ENCODE results near the gene FAM200C. TPM values are rescaled to one million over a fixed set of nuclear protein-coding genes. Genes with fewer than 3 reads are reported as not detected.

Gene FAM200C
- total RNA-seq, 3 donors from 2014 or later (not counting 1 experiment from before 2014, with no cell fraction given), result 0.28 to 0.57 (median 0.33) TPM

- no peaks in the 10 kb centered on the region for H3K36me3 Mint-ChIP-seq
- peaks cover 2 to 5% of the 10 kb centered on the region in 2 donors for H3K27me3 Mint-ChIP-seq (ENCODE audit: low read depth in 2 of 2)
- no peaks in the 10 kb centered on the region for H3K36me3 ChIP-seq (ENCODE audit: control insufficient read depth, insufficient read depth, low read length)
- intact Hi-C loops (cut with micrococcal nuclease), result no loop called here
- no peak for TF ChIP-seq CTCF (IDR thresholded peaks at IDR 0.05)
- H3K4me3 Mint-ChIP-seq, result no peak overlapping the region
- no peaks in the 10 kb centered on the region for H3K9me3 ChIP-seq (ENCODE audit: control insufficient read depth, insufficient read depth, low read length)
- H3K4me3 ChIP-seq (ENCODE audit: low read length), result no peak overlapping the region
- H3K9me3 Mint-ChIP-seq, result no peaks in the 10 kb centered on the region
- no peak overlapping the region for H3K27ac Mint-ChIP-seq
- no peak overlapping the region for H3K27ac ChIP-seq (ENCODE audit: low read length)
- DNase-seq (no peak), ATAC-seq (no peak)
- H3K27me3 ChIP-seq (ENCODE audit: control insufficient read depth, insufficient read depth, low read length), result no peaks in the 10 kb centered on the region
- 90% methylated on average over 14 of the region's 14 CpGs for WGBS (ENCODE audit: insufficient coverage)
- no peaks in the 10 kb centered on the region for H3K4me1 Mint-ChIP-seq
- H3K4me1 ChIP-seq (ENCODE audit: control insufficient read depth, insufficient read depth, low read length), result no peaks in the 10 kb centered on the region
Observed at GRCh38 chr5:160354666-160355065, 45.2 kb downstream of the FAM200C start.

GRCh38 chr5:160353379-160353778 is 46.5 kb downstream of the FAM200C start:
- intact Hi-C loops (cut with micrococcal nuclease), result no loop called here
- H3K9me3 Mint-ChIP-seq, result no peaks in the 10 kb centered on the region

GRCh38 chr5:160352308-160352707 is 47.5 kb downstream of the FAM200C start:
- H3K9me3 ChIP-seq (ENCODE audit: control insufficient read depth, insufficient read depth, low read length), result no peaks in the 10 kb centered on the region
- H3K9me3 Mint-ChIP-seq, result no peaks in the 10 kb centered on the region
- no peak overlapping the region for H3K4me3 Mint-ChIP-seq
- no peaks in the 10 kb centered on the region for H3K4me1 Mint-ChIP-seq
- intact Hi-C loops (cut with micrococcal nuclease), result no loop called here
- H3K27ac ChIP-seq (ENCODE audit: low read length), result no peak overlapping the region
- 95% methylated on average over 4 of the region's 4 CpGs for WGBS (ENCODE audit: insufficient coverage)
- H3K4me1 ChIP-seq (ENCODE audit: control insufficient read depth, insufficient read depth, low read length), result no peaks in the 10 kb centered on the region
- H3K36me3 Mint-ChIP-seq, result no peaks in the 10 kb centered on the region
- ATAC-seq (no peak), DNase-seq (no peak)
- H3K36me3 ChIP-seq (ENCODE audit: control insufficient read depth, insufficient read depth, low read length), result no peaks in the 10 kb centered on the region
- H3K27ac Mint-ChIP-seq, result no peak overlapping the region
- no peaks in the 10 kb centered on the region for H3K27me3 ChIP-seq (ENCODE audit: control insufficient read depth, insufficient read depth, low read length)
- TF ChIP-seq CTCF (IDR thresholded peaks at IDR 0.05), result no peak
- no peak overlapping the region for H3K4me3 ChIP-seq (ENCODE audit: low read length)
- H3K27me3 Mint-ChIP-seq (ENCODE audit: low read depth in 2 of 2), result peaks cover 2% of the 10 kb centered on the region in 2 donors

More at GRCh38 chr5:160353379-160353778, 46.5 kb downstream of the FAM200C start:
- no peak for DNase-seq
- no peak overlapping the region for H3K4me3 Mint-ChIP-seq
- no peak overlapping the region for H3K27ac Mint-ChIP-seq
- no peak overlapping the region for H3K4me3 ChIP-seq (ENCODE audit: low read length)
- H3K4me1 ChIP-seq (ENCODE audit: control insufficient read depth, insufficient read depth, low read length), result no peaks in the 10 kb centered on the region
- no peak overlapping the region for H3K27ac ChIP-seq (ENCODE audit: low read length)
- no peaks in the 10 kb centered on the region for H3K36me3 Mint-ChIP-seq
- no peak for ATAC-seq
- no peaks in the 10 kb centered on the region for H3K27me3 ChIP-seq (ENCODE audit: control insufficient read depth, insufficient read depth, low read length)
- WGBS (ENCODE audit: insufficient coverage), result 94% methylated on average over 8 of the region's 8 CpGs
- H3K27me3 Mint-ChIP-seq (ENCODE audit: low read depth in 2 of 2), result peaks cover 2 to 5% of the 10 kb centered on the region in 2 donors
- no peaks in the 10 kb centered on the region for H3K4me1 Mint-ChIP-seq
- no peaks in the 10 kb centered on the region for H3K36me3 ChIP-seq (ENCODE audit: control insufficient read depth, insufficient read depth, low read length)
- H3K9me3 ChIP-seq (ENCODE audit: control insufficient read depth, insufficient read depth, low read length), result no peaks in the 10 kb centered on the region
- TF ChIP-seq CTCF (IDR thresholded peaks at IDR 0.05), result no peak

GRCh38 chr5:160349935-160350303 is 49.9 kb downstream of the FAM200C start:
- no peak overlapping the region for H3K4me3 ChIP-seq (ENCODE audit: low read length)
- ATAC-seq (no peak), DNase-seq (no peak)
- no peaks in the 10 kb centered on the region for H3K36me3 ChIP-seq (ENCODE audit: control insufficient read depth, insufficient read depth, low read length)
- no peaks in the 10 kb centered on the region for H3K9me3 ChIP-seq (ENCODE audit: control insufficient read depth, insufficient read depth, low read length)
- H3K4me1 ChIP-seq (ENCODE audit: control insufficient read depth, insufficient read depth, low read length), result peaks cover 6% of the 10 kb centered on the region
- intact Hi-C loops (cut with micrococcal nuclease), result no loop called here
- H3K27ac Mint-ChIP-seq, result no peak overlapping the region
- WGBS (ENCODE audit: insufficient coverage), result 74% methylated on average over 3 of the region's 4 CpGs
- H3K27me3 Mint-ChIP-seq (ENCODE audit: low read depth in 2 of 2), result peaks cover 0 to 2% of the 10 kb centered on the region in 2 donors
- TF ChIP-seq CTCF (IDR thresholded peaks at IDR 0.05), result no peak
- no peak overlapping the region for H3K4me3 Mint-ChIP-seq
- H3K36me3 Mint-ChIP-seq, result no peaks in the 10 kb centered on the region
- H3K27ac ChIP-seq (ENCODE audit: low read length), result no peak overlapping the region
- no peaks in the 10 kb centered on the region for H3K4me1 Mint-ChIP-seq
- no peaks in the 10 kb centered on the region for H3K9me3 Mint-ChIP-seq
- H3K27me3 ChIP-seq (ENCODE audit: control insufficient read depth, insufficient read depth, low read length), result no peaks in the 10 kb centered on the region
